ENCODE results near the gene JAKMIP1.

Gene JAKMIP1

GRCh38 chr4:6087669-6088341 is 112.5 kb downstream of the JAKMIP1 start:
- DNase-seq: peak; percentile 17

GRCh38 chr4:6086846-6087245 is 113.5 kb downstream of the JAKMIP1 start:
- DNase-seq: peak; percentile 14

GRCh38 chr4:6085691-6086628 is 114.4 kb downstream of the JAKMIP1 start:
- no peak for DNase-seq

DNA sequence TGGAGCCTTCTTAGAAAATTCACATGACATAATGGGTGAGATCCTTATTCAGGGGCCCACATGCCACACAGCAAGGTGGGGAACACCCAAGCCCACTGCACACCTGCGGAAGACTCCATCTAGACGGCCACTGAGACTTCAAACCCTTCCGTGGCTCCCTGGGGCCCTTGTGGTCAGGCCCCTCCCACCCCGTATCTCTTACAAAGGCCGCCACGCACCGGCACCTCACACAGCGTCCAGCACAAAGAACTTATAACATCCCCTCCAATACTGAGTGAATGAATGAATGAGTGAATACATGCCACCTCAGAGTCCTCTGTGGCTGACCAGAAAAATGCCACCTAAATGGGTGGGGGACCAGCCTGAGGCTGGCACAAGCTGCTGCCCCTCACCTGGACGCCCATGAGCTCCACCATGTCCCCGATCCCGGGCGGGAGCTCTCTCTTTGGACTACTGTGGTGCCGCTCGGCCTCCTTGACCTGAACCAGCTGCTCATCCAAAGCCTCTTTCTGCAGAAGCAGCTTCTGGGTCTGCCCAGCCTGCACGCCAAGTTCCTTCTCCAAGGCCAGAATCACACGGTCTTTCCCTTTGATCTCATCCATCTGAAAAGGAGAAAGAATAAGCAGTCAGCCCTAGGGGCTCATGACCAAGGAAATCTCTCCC is 115.2 kb downstream of the JAKMIP1 start:
- peak; percentile 53 for DNase-seq

DNA sequence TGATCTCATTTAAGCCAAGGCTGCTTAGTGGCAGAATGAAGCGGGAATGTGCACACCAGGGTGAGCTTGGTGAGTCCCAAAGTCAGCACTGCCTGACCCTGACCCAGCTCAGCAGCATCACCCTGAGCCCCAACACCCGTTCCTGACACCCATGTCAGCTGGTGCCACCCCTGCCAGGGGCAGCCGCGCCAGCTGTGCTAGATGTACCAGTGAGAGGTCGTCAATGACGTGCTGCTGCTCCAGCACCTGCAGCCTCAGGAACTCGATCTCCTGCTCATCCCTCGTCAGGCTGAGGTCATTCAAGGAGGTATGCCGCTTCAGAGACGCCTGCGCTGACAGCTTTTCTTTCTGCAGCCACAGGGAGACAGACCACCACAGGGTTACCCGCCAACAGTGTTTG is 120.4 kb downstream of the JAKMIP1 start:
- DNase-seq: no peak

DNA sequence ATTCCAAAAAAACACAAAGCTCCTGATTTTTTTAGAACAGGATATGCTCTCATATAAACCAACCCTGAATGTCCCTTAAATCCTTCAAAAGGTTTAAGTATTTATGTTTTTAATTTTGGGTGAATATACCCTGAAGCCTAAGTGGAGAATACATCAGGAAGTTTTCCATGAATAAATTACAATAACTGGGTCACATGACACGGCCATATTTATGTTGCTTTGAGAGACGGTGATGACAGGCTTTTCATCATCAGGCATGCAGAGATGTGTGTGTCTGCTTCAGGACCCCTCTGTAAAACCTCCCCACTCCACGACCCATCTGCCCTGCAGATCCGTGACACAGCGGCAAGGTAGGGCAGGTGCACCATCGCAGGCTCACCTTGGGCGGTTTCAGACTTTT is 121.8 kb downstream of the JAKMIP1 start:
- no peak for DNase-seq

GRCh38 chr4:6076391-6076790 is 124.0 kb downstream of the JAKMIP1 start:
- no peak for DNase-seq

- no peak for DNase-seq
Measured at GRCh38 chr4:6074758-6075157, 125.6 kb downstream of the JAKMIP1 start.

GRCh38 chr4:6071959-6072720 is 128.2 kb downstream of the JAKMIP1 start:
- DNase-seq: no peak

GRCh38 chr4:6071191-6071958 is 129.0 kb downstream of the JAKMIP1 start:
- DNase-seq: no peak

- no peak for DNase-seq
Measured at GRCh38 chr4:6069845-6070709, 130.3 kb downstream of the JAKMIP1 start.

- DNase-seq: no peak
Measured at GRCh38 chr4:6068986-6069385, 131.4 kb downstream of the JAKMIP1 start.

GRCh38 chr4:6065934-6066590 is 134.3 kb downstream of the JAKMIP1 start:
- DNase-seq: no peak

GRCh38 chr4:6065166-6065565 is 135.2 kb downstream of the JAKMIP1 start:
- no peak for DNase-seq

- no peak for DNase-seq
Measured at GRCh38 chr4:6064383-6064782, 136.0 kb downstream of the JAKMIP1 start.

- DNase-seq: no peak
Measured at GRCh38 chr4:6063684-6064083, 136.7 kb downstream of the JAKMIP1 start.

GRCh38 chr4:6062133-6062532 is 138.2 kb downstream of the JAKMIP1 start:
- DNase-seq: no peak

- no peak for DNase-seq
Measured at GRCh38 chr4:6059375-6059805, 141.0 kb downstream of the JAKMIP1 start.

DNA sequence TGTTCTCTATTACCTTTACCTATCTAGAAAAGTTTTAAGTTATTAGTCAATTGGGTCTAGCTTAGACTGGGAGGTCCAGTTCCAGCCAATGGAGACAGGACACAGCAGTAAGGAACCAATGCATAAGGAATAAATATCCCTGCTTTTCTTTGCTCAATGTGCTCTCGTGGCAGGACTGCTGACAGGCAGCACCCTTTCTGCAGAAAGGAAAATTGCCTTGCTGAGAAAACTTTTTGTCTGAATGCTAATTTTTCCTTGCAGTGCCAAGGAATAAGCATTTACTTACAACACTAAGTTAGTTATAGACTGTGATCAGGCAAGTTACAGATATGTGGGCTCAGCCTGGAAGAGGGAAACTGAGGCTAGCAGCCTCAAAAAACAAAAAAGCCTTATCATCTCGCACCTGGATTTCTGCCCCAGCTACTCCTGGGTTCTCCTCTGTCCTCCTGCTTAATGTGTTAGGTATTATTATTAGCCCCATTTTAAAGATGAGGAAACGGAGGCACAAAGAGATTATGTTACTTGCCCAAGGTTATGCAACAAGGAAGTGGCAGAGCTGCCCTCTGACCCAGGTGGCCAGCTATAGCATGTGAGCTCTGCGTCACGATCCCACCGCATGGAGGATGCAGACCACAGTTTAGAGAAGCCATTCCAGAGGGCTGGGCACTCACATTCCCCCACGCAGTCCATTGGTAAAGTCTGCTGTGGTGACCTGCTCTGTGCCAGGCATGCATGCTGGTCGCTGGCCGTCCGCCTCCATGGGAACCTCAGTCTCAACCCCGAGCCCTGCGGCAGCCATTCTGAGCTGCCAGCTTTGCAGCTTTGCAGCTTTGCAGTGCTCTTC is 141.6 kb downstream of the JAKMIP1 start:
- DNase-seq: no peak
